Neural progenitor cell (in vitro differentiated cells): ENCODE data around the gene PDILT. TPM values are rescaled to one million over a fixed set of nuclear protein-coding genes. Genes with fewer than 3 reads are reported as not detected.
A peak's percentile ranks its signal among the peaks of the same experiment; 100 is the strongest.

ENCODE experiments used
- DNase-seq: peaks from one replicate; pipeline ENCODE4 v3.0.0-alpha.2; 2016; ENCODE audit warnings: low spot score
- H2AFZ ChIP-seq: fragments of 200-600 bp; sonication (generic); replicated peaks from 2 replicates; pipeline ENCODE4 v1.6.1; 2016; ENCODE audit warnings: antibody characterized with exemption
- H3F3A ChIP-seq: fragments of 200-600 bp; sonication (generic); 2 replicates; pipeline ENCODE4 v1.6.1; 2016; ENCODE audit warnings: antibody characterized with exemption, low read depth
- H3K27ac ChIP-seq: fragments of 200-600 bp; sonication (generic); 2 replicates; pipeline ENCODE4 v1.5.1; 2016; ENCODE audit warnings: mild to moderate bottlenecking
- H3K27me3 ChIP-seq: fragments of 200-600 bp; sonication (generic); 2 replicates; pipeline ENCODE4 v1.6.1; 2016; ENCODE audit warnings: mild to moderate bottlenecking, moderate library complexity
- H3K36me3 ChIP-seq: fragments of 200-600 bp; sonication (generic); 2 replicates; pipeline ENCODE4 v1.5.1; 2016
- H3K4me1 ChIP-seq: fragments of 200-600 bp; sonication (generic); 2 replicates; pipeline ENCODE4 v1.6.1; 2016; ENCODE audit warnings: mixed run types
- H3K4me2 ChIP-seq: fragments of 200-600 bp; sonication (generic); 2 replicates; pipeline ENCODE4 v1.6.1; 2016
- H3K4me3 ChIP-seq: fragments of 200-600 bp; sonication (generic); 2 replicates; pipeline ENCODE4 v1.5.1; 2016
- H3K79me2 ChIP-seq: fragments of 200-600 bp; sonication (generic); 2 replicates; pipeline ENCODE4 v1.6.1; 2016; ENCODE audit warnings: low read depth
- H3K9ac ChIP-seq: fragments of 200-600 bp; sonication (generic); 2 replicates; pipeline ENCODE4 v1.6.1; 2016
- H3K9me3 ChIP-seq: fragments of 200-600 bp; sonication (generic); 2 replicates; pipeline ENCODE4 v1.5.1; 2016; ENCODE audit warnings: low read depth
- H4K20me1 ChIP-seq: fragments of 200-600 bp; sonication (generic); 2 replicates; pipeline ENCODE4 v1.6.1; 2016; ENCODE audit warnings: low read depth
- H3K27ac Mint-ChIP-seq: 3 replicates; pipeline ENCODE4 v1.8.0; 2021; ENCODE audit warnings: mixed read lengths
- H3K27me3 Mint-ChIP-seq: 2 replicates; pipeline ENCODE4 v1.8.0; 2022; ENCODE audit warnings: low read depth, mild to moderate bottlenecking, inconsistent platforms, moderate library complexity, mixed read lengths; ENCODE audit not compliant: insufficient read depth
- H3K36me3 Mint-ChIP-seq: 3 replicates; pipeline ENCODE4 v1.8.0; 2021; ENCODE audit warnings: mixed read lengths
- H3K4me1 Mint-ChIP-seq: 3 replicates; pipeline ENCODE4 v1.8.0; 2021; ENCODE audit warnings: mixed read lengths
- H3K4me3 Mint-ChIP-seq: 3 replicates; pipeline ENCODE4 v1.8.0; 2021; ENCODE audit warnings: mild to moderate bottlenecking, moderate library complexity, mixed read lengths
- H3K9me3 Mint-ChIP-seq: 3 replicates; pipeline ENCODE4 v1.8.0; 2020; ENCODE audit warnings: mixed read lengths
- EZH2 ChIP-seq: fragments of 200-600 bp; sonication (generic); IDR thresholded peaks from 2 replicates; pipeline ENCODE4 v1.6.1; 2017; ENCODE audit warnings: antibody characterized with exemption, mild to moderate bottlenecking, moderate library complexity
- EZH2phosphoT487 ChIP-seq: fragments of 200-600 bp; sonication (generic); IDR thresholded peaks from 2 replicates; pipeline ENCODE4 v1.6.1; 2017; ENCODE audit warnings: antibody characterized with exemption
- total RNA-seq: library from RNA; depleted of rRNA; stranded (reverse); fragments of >200 nt; gene quantifications from 2 replicates; pipeline ENCODE4 v1.2.3, GENCODE V29; 2015; ENCODE audit warnings: low replicate concordance
- TF ChIP-seq, protein P1 (sequence below): fragments of 200-600 bp; sonication (generic); IDR thresholded peaks from 2 replicates; pipeline ENCODE4 v1.5.1; 2017; ENCODE audit warnings: antibody characterized with exemption, mild to moderate bottlenecking

Gene PDILT
- total RNA-seq, 1 donor from 2014 or later = not detected

DNA sequence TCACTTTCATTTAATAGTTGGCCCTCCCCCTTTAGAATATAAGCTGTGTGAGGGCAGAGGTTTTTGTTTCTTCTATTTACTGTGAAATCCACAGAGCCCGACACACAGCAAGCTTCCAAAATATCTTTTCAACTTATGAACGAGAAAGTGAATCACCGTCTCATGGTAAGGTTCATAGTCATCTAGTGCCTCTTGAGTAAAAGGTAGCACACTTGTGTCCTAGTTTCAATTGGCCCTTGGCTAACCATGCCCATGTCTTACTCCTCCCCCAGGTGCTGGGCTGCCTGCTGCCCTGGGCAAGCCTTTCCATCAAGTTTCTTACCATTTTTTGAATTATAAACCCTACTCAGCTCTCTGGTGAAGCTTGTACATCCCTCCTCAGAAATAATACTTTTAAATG is 64.8 kb downstream of the PDILT start:
- H3K27ac Mint-ChIP-seq = no peak overlapping the region

DNA sequence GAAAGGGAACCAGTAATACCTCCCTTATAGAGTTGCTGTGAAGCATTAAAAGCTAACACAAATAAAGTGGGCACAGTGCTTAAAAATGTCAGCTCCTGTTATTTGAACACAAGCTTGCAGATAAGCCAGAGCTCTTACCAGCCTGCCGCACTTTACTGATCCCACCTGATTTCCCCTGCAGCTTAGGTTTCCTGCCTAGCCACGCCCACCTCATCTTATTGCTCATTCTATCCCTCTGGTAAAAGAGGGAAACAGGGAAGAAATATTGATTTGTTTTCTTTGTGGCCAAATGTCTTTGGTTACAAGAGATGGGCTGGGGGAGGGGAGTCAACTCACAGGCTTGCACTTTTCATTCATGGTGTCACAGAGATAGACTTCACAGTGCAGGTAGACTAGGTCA is 67.6 kb downstream of the PDILT start:
- no peak overlapping the region for H3K4me2 ChIP-seq
- H4K20me1 ChIP-seq = no peaks in the 10 kb centered on the region
- H3K4me1 Mint-ChIP-seq = peaks cover 10% of the 10 kb centered on the region
- H3K27ac ChIP-seq = no peak overlapping the region
- no peaks in the 10 kb centered on the region for H3K79me2 ChIP-seq
- H3K9me3 Mint-ChIP-seq = no peaks in the 10 kb centered on the region
- H3K36me3 ChIP-seq = no peaks in the 10 kb centered on the region
- H3K27me3 Mint-ChIP-seq = peaks cover 10% of the 10 kb centered on the region
- H3K4me1 ChIP-seq = no peaks in the 10 kb centered on the region
- H3K36me3 Mint-ChIP-seq = no peaks in the 10 kb centered on the region
- H3K9me3 ChIP-seq = no peaks in the 10 kb centered on the region
- no peak overlapping the region for H2AFZ ChIP-seq
- TF ChIP-seq, protein P1, sequence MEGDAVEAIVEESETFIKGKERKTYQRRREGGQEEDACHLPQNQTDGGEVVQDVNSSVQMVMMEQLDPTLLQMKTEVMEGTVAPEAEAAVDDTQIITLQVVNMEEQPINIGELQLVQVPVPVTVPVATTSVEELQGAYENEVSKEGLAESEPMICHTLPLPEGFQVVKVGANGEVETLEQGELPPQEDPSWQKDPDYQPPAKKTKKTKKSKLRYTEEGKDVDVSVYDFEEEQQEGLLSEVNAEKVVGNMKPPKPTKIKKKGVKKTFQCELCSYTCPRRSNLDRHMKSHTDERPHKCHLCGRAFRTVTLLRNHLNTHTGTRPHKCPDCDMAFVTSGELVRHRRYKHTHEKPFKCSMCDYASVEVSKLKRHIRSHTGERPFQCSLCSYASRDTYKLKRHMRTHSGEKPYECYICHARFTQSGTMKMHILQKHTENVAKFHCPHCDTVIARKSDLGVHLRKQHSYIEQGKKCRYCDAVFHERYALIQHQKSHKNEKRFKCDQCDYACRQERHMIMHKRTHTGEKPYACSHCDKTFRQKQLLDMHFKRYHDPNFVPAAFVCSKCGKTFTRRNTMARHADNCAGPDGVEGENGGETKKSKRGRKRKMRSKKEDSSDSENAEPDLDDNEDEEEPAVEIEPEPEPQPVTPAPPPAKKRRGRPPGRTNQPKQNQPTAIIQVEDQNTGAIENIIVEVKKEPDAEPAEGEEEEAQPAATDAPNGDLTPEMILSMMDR = no peak
- TF ChIP-seq EZH2 = no peak
- TF ChIP-seq EZH2phosphoT487 = no peak
- no peaks in the 10 kb centered on the region for H3F3A ChIP-seq
- no peak for DNase-seq
- no peak overlapping the region for H3K4me3 ChIP-seq
- no peak overlapping the region for H3K27ac Mint-ChIP-seq
- no peak overlapping the region for H3K9ac ChIP-seq
- H3K27me3 ChIP-seq = no peaks in the 10 kb centered on the region
- H3K4me3 Mint-ChIP-seq = no peak overlapping the region

More for the DNA sequence above, 64.8 kb downstream of the PDILT start:
- DNase-seq = no peak
- Histone ChIP-seq H3F3A (no peaks in the 10 kb centered on the region), H3K9me3 (no peaks in the 10 kb centered on the region), H3K79me2 (no peaks in the 10 kb centered on the region), H3K27me3 (no peaks in the 10 kb centered on the region), H3K4me3 (no peak overlapping the region), H4K20me1 (no peaks in the 10 kb centered on the region), H2AFZ (no peak overlapping the region), H3K4me2 (no peak overlapping the region), H3K9ac (no peak overlapping the region), H3K4me1 (no peaks in the 10 kb centered on the region), H3K36me3 (no peaks in the 10 kb centered on the region), H3K27ac (no peak overlapping the region)
- TF ChIP-seq, protein P1 = no peak
- TF ChIP-seq EZH2 (no peak), EZH2phosphoT487 (no peak)
- Mint-ChIP-seq H3K4me1 (no peaks in the 10 kb centered on the region), H3K27me3 (peaks cover 3% of the 10 kb centered on the region), H3K36me3 (no peaks in the 10 kb centered on the region), H3K9me3 (no peaks in the 10 kb centered on the region), H3K4me3 (no peak overlapping the region)

DNA sequence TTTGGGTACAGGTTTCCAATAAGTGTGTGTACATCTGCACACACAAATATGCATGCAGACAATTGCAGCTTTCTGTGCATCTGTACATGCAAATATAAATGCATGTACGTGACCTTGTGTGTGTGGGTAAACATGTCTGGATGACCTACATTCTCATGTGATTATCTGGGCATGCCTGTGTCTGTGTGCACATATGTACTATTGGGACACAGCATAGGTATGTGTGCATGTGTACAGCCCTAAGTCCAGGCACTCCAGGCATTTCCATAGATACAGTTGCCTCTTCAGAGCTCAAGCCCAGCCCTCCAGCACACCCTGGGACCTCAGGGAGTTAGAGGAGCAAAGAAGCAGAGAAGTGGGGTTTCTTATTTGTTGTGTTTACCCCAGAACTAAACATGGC is 70.1 kb downstream of the PDILT start:
- Mint-ChIP-seq H3K27ac (no peak overlapping the region), H3K9me3 (no peaks in the 10 kb centered on the region), H3K4me1 (peaks cover 10% of the 10 kb centered on the region), H3K27me3 (peaks cover 14% of the 10 kb centered on the region), H3K36me3 (no peaks in the 10 kb centered on the region), H3K4me3 (no peak overlapping the region)
- Histone ChIP-seq H2AFZ (no peak overlapping the region), H3K9ac (no peak overlapping the region), H3K36me3 (no peaks in the 10 kb centered on the region), H3K9me3 (no peaks in the 10 kb centered on the region), H3K4me3 (no peak overlapping the region), H3K79me2 (no peaks in the 10 kb centered on the region), H3K27me3 (no peaks in the 10 kb centered on the region), H4K20me1 (no peaks in the 10 kb centered on the region), H3K4me2 (no peak overlapping the region), H3K4me1 (no peaks in the 10 kb centered on the region), H3K27ac (no peak overlapping the region), H3F3A (no peaks in the 10 kb centered on the region)
- TF ChIP-seq EZH2phosphoT487 = no peak
- TF ChIP-seq, protein P1 = no peak
- TF ChIP-seq EZH2 = no peak
- DNase-seq = no peak

DNA sequence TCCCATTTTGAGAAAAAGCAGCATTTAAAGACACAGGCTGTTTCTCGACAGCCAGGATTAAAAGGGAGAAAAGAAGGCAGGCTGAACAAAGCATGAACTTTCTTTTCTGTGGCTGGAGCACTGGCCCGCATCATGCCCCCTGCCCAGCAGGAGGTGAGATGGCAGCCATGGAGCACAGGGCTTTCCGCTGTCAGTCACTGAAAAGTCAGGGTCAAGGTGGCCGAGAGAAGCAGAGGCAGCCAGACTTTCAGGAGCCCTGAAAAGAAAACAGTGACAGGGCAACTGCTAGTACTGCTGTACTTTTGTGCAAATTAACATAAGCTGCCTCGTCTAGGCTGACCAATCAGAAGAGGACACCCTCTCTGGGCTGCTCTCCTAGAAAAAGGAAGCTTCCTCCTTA is 71.4 kb downstream of the PDILT start:
- Histone ChIP-seq H3K9ac (no peak overlapping the region), H3K27me3 (no peaks in the 10 kb centered on the region), H3K79me2 (no peaks in the 10 kb centered on the region), H3F3A (no peaks in the 10 kb centered on the region), H4K20me1 (no peaks in the 10 kb centered on the region), H3K36me3 (no peaks in the 10 kb centered on the region), H3K27ac (no peak overlapping the region), H3K4me1 (no peaks in the 10 kb centered on the region), H2AFZ (no peak overlapping the region), H3K4me2 (no peak overlapping the region), H3K4me3 (no peak overlapping the region), H3K9me3 (no peaks in the 10 kb centered on the region)
- no peak for TF ChIP-seq EZH2phosphoT487
- no peak for TF ChIP-seq EZH2
- TF ChIP-seq, protein P1 = no peak
- peak; percentile 3 for DNase-seq
- Mint-ChIP-seq H3K9me3 (no peaks in the 10 kb centered on the region), H3K4me1 (peaks cover 10% of the 10 kb centered on the region), H3K27me3 (peaks cover 14% of the 10 kb centered on the region), H3K36me3 (no peaks in the 10 kb centered on the region), H3K4me3 (no peak overlapping the region), H3K27ac (no peak overlapping the region)
